Right lobe of liver (tissue), 4 donors: ENCODE measurements around the gene TRIO.

Experiments
- CTCF ChIP-seq, 4 donors: fragments of 200-600 bp in 3 of 4; fragments of 450-650 bp in 1 of 4; IDR thresholded peaks; one replicate each; pipeline versions ENCODE4 v1.5.1 to v1.8.0; 2016 to 2022; ENCODE audit warnings: antibody characterized with exemption in 4 of 4, mild to moderate bottlenecking in 2 of 4
- POLR2A ChIP-seq: fragments of 450-650 bp; IDR thresholded peaks from one replicate; pipeline ENCODE4 v1.6.1; 2017; ENCODE audit warnings: antibody characterized with exemption, mild to moderate bottlenecking
- donor health status: DM: no; HTN: no; CAD: no.
- donor health status: DM: no; HTN: no; CAD: no.
- donor health status: DM: no; HTN: yes; CAD: no.

DNA sequence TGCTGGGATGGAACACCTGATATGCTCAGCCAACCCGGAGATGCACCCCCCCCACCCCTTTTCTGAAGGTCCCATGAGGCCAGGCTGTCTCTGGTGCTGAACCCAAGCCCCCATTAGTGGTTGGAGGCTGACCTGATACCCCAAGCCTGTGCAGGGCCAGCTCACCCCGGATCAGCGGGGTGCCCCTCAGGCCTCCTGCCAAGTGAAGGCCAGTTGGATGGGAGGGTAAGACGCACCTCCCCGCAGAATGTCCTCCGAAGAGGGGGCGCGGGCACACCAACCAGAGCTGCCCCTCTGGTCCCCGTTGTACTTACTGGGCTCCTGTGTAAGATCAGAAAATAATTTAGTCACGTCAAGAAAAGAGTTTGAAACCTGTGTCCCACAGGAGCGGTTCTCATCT is 361.7 kb downstream of the TRIO start:
- TF ChIP-seq CTCF (IDR thresholded peaks at IDR 0.05): no peak
- TF ChIP-seq POLR2A: no peak
